GM12801 (cell line): ENCODE measurements around the gene CDH24.

Experiments used
- CTCF ChIP-seq: IDR thresholded peaks from one replicate; pipeline ENCODE4 v1.5.1; 2011; ENCODE audit warnings: control low read depth; ENCODE audit not compliant: insufficient read length; ENCODE audit errors: extremely low read depth

CDH24 gene

DNA sequence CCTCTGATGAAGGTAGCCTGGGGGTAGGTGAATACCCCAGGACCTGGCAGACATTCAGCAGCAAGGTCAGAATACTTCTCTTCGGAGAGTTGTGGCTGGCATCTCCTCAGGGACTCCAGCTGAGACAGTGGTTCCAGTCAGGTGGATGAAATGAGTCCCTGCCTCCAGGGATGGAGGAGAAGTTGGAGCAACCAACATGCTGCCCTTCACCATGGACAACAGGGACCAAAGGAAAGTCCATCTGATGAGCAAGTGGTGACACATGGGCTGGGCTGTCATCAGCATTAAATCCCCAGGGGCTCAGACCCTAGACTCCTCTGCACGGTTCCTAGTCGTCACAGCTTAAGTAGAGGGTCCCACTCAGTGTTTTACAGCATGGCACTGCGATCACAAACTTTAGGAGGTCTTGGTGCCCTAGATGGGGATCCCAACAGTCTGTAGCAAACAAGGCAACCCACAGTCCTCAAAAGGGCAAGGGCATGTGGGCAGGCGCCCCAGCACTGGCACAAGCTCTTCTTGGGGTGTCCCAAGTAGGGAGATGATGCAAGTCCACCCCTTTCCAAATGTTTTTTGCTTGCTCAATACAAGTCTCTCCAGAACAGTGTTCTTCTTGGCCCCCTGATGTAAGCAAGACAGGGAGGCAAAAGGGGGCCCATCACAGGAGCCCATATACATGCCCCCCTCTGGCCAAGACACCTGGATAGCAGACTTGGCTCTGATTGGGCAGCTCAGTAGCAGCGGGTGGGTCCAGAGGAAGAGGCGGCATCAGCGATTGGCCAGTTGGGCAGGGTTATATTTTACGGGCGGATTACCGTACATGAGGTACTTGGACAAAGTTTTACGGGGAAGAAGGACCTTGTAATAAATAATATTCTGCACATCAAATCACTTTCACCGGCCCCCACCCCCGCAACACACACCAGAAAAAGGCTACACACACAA is 10.8 kb upstream of the CDH24 start:
- TF ChIP-seq CTCF = no peak

- TF ChIP-seq CTCF = no peak
Measured at GRCh38 chr14:23066855-23067744, 9.8 kb upstream of the CDH24 start.

DNA sequence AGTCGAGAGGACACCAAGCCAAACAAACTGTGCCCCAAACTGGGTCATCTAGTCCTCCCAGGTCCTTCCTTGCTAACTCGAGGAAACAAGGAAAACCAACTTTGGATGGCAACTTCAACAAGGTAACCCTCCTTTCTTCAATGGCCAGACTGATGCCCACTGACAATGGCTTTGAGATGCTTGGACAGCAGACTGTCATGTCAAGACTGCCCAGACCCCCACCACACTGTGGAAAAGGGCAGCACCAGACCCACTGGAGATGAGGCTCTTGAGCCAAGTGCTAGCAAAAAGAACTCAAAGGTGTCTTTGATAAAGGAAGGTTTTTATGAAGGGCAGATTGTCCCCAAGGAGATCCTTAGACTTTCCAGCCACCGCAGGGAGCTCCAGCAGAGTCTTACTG is 9.0 kb upstream of the CDH24 start:
- no peak for TF ChIP-seq CTCF

DNA sequence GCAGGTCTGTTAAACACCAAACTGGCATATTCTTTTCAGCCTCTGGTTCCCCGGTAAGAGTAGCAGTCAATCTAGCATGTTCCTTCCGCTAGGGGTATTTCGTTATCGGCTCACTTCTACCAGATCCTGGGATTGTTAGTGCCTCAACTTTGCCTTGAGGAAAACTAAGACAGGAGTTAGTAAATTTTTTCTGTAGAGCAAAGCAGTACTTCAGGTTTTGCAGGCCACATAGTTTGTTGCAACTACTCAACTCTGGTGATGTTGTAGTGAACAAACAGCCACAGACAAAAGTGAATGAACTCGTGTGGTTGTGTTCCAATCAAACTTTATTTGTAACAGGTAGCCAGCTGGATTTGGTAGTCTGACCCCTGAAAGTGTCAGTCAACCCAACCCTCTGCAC is 6.3 kb upstream of the CDH24 start:
- no peak for TF ChIP-seq CTCF

DNA sequence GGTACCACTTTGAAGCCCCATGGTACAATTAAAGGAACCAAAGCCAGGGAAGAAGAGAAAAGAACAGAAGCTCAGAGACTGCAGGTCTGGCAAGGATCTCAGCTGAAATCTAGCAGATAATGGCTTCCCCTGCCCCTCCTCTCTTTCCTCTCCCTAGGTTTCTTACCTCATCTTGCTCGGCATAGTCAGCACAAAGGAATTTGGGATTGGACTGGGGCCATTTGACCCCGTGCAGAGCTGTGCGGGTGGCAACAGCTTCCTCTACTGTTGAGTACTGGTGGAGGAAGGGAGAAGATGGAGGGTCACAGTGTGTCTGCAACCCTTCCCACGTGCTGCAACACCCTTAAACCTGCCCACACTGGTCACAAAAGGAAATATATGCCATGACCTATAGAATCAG is 4.7 kb upstream of the CDH24 start:
- no peak for TF ChIP-seq CTCF

- no peak for TF ChIP-seq CTCF
Measured at GRCh38 chr14:23060536-23061260, 3.4 kb upstream of the CDH24 start.
